ENCODE results near the gene BLACAT1.

BLACAT1 gene

DNA sequence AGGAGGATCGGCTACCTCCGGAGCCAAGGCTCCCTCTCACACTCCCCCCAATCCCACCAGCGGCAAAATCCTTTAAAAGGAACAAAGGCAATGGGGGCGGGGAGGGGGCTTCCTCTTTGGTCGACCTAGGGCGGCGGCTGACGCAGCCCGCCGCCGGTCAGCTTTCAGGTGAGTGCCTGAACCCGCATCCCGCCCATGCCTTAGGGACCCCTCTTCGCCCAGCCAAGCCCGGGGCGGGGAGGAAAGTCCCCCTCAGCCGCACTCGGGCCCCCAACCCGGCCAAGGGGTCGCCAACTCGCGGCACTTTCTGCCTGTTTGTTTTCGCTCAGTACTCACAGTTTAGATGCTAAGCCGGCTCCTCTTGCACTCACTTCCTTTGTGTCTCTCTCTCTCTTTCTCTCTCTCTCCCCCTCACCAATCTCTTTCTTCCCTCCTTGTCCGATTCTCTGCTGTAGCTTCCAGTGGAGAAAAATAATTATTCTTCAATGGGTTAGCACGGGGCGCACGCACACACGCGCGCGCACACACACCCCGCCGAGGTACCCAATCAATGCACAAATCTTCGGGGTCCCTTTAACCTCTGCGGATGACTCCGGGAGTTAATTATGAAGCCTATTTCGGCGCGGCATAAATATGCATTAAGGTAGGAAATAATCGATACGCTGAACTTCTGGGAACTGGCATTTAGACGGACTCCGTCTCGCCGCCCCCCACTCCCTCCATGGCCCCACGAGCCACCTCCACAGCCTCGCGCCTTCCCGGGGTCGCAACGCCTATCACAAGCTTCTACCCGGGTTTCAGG, at the start of gene BLACAT1:
BLACAT1 (minus strand) TSS at position 465 of the 802 bp plus-strand sequence.
- no peak for DNase-seq

DNA sequence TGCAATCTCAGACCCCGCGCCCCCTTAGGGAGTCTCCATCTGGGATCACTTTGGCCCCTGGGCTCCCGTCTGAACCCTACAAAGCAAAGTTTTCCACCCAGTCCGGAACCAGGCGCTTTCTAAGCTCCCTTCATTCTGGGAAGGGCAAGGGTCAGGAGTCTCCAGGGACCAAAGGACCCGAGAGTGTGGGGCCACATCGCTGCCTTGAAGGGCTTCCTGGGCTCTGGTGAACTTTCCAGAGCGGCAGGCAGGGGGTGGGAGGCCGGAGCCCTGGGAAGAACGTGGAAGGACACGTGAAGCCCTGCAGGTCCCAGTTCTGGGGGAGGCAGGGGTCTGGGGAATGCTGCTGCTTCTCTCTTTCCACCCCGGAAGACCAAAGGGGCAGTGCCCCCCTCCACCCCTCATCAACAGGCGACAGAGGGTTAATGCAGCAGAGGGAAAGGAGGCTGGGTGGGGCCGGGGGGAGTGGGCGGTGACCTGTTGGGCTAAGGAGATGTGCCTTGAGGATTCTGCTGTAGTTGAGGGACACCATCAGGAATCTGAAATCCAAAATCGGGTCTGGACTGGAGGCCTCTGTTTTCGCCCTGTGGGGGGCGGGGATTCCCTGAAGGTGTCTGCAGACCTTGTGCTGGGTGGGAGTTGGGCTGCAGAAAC, 49.4 kb upstream of the BLACAT1 start:
- DNase-seq, result no peak

DNA sequence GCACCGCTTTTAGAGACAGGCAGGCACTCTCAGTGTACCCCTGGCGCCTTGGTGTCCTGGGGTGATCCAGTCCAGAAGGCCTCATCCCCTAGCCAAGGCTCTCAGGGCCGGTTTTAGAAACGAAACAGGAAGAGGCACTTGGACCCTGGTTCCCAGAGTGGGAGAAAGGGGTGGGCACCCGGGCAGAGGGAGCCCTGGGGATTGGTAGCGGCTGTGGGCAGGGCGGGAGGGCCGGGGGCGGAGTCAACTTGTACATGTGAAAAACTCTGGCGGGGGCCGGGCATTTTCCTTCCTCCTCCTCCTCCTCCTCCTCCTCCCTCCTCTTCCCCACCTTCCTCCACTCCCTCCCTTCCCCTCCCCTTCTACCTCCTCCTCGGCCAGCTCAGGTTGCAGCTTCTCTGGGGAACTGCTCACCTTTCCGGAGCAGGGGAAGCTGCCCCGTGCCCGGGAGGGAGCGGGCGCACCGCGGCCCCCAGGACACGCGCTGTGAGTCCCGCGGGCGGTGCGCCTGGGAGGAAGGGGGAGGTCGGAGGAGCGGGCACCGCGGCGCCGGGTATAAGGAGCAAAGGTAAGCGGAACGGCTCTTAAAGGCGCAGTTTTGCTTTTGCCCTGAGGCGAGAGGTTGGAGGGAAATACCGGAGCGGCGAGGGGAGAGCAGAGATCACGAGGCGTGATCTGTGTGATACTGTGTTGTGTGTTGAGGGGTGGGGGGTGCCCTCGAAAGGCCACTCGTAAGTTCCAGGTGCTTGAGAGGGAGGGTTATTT, 48.6 kb upstream of the BLACAT1 start, which contains the start of gene CDK18:
CDK18 (plus strand) TSS at position 359 of the 765 bp plus-strand sequence. CDS start 18,499 bp downstream, outside the sequence.
- peak; percentile 63 for DNase-seq

DNA sequence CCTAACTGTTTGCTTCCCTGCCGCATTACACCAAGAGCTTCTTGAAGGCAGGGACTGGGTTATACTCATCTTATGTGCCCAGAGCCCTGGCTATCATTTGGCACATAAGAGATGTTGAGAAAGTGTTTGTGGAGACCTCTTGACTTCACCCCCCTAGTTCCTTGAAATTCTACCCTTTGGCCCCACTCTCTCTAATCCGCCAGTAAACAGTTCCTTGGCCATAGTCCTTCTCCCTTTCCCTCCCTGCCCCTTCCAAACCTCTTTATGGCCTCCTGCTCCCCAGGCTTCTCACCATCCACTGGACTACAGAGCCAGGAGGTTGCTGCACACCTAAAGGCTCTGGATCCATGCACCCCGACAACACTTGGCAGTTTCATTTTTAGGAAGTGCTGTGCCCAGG, 47.1 kb upstream of the BLACAT1 start:
- no peak for DNase-seq

DNA sequence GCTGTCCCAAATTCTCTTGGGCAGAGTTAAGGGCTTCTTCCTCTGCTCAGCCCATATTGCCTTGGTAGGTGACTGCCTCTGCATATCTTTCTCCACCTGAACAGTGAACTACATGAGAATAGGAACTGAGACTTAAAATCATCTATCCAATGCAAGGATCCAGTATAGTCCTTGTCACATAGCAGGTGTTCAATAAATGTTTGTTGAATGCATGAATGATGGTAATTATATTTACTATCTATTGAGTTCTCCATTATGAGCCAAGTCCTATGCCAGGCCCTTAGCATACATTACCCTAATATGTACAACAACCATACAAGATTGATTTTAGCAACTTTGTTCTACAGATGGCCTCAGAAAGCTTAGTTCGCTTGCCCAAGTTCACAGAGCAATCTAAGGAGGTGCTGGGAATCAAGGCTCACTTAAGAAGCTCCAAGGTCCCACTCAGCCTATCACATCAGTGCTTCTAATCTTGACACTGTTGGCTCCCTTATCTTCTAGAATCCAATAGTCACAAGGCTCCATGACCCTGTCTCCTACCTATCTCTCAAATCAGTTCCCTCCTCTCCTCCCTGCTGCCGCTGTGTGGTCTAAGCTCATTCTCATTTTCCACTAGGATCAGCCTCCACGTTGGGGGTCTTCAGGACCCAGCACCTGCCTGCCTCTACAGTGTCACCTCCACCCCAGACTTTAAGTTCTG, 46.4 kb upstream of the BLACAT1 start:
- DNase-seq, result no peak

DNA sequence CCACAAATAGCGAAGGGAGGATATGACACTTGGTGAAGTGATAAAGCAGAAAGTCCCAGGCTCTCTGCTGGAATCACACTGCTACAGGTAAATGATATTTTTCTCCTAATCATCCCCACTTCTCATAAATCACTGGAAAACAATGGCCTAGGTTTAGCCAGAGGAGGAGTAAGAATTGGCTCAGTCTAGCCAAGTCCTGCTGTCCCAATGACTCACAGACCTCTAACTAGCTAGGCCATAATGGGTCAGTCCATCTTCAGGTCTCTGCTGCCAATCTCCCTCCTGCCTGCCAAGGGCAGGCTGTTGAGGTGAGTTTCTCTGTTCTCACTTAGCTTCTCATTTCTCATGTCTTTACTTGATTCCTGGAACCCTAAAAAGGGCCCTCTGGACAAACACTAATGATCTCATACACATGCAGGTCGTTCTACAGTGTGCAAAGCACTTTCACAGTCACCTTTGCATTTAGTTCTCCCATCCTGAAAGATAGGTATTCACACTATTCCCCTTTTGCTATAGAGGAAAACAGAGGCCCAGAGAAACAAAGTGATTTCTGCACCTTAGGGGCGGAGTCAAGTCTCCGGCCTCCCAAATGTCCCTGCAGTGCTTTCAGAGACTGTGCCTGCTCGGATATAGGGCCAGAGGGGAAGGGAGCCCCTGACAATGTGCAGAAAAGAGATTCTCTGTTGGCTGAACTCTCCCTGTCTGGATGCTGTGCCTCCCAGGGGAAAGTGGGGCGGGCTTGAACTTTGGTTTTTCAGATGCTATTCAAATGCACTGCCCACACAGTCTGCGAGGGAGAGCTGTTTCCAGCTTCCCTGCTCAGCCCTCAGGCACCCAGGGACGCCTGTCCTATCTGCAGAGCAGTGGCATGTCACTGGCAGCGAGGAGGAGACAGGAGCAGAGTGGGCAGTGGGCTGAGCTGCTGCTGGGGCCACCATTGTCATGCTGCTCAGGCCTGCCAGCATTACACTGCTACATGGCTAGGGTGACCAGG, 44.7 kb upstream of the BLACAT1 start:
- no peak for DNase-seq

DNA sequence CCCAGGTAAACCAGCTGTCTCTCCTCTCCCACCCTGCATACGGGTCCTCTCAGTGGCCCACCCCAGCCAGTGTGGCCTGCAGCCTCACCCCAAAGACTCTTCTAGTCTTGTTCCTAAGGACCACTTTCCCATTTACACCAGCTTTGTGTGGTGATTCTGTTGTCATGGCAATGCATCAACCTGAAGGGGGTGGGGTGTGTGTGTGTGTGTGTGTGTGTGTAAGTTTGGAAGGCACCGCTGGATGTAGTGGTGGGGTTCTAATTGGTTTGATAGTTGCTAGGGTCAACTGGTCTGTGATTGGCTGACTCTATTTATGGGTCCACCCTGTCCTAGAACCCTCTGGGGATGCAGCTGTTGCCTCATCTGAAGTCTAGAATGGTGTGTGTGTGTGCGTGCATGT, 43.9 kb upstream of the BLACAT1 start:
- no peak for DNase-seq

DNA sequence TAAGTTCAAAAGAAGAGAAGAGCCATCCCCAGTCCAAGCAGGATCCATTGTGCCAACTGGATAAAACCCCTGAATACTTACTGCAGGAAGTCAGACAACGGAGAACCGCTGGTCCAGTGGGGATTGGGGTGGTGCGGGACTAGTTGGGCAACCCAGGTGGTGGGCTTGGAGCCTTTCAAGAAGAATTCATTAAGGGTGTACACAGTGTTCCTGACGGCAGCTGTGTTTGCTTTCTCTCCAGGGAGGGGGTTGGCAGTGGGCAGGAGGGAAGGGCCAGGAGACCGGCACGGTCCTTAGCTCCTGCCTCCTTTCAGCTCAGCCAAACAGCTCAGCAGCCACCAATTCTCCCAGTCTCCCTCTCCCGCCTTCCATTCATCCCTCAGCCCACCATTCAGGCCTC, 41.5 kb upstream of the BLACAT1 start:
- DNase-seq, result no peak

DNA sequence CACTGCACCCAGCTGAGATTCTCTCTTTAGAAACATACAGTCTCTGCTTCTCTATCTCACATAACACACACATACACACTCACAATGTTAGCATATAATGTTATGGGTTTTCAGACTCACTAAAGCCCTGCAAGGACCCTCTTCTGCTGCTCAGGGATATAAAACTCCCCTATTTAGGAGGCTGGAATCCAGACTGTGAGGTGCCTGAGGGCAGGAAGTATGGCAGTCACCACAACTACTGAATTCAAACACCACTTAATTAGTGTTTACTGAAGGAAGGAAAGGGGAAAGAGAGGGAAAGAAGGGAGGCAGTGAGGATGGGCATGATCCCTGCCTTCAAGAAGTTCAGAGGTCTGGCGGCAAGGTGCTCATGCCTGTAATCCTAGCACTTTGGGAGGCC, 40.8 kb upstream of the BLACAT1 start:
- DNase-seq, result no peak

DNA sequence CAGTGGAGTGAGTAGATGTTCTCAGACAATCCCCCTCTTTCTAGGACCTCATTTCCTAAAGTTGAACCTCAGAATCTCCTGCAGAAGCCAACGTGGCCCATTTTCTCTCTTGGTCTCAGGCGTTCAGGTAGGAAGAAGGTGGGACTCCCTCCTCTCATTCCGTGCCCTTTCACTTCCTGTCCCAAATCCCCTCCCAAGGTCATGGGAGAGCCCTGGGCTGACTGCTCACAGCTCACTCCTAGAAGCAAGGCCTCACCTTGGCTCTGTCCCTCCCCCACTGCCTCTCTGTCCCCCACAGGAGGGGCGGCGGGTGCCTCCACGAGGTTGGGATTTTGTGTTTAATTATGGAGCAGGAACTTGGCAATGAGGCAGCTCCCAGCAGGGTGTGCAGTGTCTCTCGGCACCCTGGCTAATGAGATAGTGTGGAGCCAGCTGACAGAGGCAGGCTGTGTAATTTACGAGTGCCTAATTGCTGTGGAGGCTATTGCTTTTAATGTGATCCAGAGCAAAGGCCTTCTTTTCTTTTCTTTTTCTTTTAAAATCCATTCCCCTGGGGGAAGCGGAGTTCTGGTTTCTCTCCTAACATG, 39.5 kb upstream of the BLACAT1 start:
- no peak for DNase-seq

DNA sequence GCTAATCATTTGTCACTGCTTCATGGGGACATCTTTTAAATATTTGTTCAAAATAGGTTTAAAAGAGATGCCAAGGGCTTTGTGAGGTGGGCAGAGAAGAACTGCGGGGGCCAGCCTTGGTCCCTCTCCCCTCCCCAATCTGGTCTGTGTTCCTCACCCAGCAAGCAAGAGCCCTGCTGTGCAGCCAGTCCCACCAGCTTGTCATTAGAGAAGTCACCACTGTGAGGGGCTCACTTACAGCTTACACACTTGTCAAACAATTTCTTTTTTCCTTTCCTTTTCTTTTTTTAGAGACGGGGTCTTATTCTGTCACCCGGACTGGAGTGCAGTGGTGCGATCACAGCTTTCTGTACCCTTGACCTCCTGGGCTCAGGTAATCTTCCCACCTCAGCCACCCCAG, 38.3 kb upstream of the BLACAT1 start:
- no peak for DNase-seq

DNA sequence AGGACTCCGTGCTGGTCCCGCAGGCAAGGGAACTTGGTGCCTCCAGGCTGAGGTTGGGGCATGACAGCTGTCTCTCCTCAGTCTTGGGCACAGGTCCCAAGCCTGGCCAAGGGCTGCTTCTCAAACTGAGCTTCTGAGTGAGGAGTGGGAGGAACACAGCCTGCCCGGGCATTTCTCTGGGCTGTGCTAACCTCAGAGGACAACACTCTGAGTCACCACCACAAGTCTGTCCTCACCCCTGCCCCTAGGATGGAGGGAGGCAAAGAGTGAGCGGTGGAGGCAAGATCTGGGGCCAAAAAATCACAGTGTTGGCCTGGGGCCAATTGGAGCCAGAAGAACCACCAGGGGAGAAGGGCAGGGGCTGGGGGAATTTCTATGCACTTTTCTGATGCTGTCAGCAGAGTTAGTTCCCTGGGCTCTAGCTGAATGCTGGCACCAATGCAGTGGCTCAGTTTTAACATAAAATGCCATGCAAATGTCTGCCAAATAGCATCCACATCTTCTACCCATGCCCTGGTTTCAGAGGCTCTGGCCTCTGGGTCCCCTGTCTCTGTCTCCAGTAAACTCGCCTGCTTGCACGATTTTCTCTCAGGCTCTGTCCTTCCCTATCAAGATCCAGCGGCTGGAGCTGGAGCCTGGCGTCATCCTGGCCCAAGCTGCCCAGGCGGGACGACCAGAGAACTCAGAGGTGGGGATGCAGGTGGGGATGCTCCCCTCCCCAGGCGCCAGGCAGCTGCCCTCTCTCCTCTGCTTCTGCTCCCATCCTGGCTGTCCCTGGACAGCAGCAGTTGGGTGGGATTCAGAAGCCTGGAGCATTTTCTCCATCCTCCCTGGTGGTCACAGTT, 37.6 kb upstream of the BLACAT1 start:
- peak; percentile 55 for DNase-seq

DNA sequence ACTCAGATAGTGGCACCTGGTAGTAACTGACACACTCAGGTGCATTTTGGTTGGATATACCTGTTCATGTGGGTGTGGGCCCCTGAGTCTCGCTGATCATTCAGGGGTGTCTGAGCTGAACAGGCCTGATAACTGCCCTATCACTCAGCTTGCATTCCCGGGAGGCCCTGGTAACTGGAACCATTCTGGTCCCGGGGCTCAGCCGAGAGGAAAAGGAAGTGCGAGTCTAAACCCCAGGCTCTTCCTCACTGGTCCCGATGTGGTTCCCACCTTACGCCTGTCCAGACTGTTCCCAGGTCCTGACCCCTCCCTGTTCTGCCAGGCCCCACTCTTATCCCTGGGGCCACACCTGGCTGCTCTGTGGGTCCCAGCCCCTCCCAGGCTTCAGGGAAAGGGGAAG, 36.9 kb upstream of the BLACAT1 start:
- no peak for DNase-seq

DNA sequence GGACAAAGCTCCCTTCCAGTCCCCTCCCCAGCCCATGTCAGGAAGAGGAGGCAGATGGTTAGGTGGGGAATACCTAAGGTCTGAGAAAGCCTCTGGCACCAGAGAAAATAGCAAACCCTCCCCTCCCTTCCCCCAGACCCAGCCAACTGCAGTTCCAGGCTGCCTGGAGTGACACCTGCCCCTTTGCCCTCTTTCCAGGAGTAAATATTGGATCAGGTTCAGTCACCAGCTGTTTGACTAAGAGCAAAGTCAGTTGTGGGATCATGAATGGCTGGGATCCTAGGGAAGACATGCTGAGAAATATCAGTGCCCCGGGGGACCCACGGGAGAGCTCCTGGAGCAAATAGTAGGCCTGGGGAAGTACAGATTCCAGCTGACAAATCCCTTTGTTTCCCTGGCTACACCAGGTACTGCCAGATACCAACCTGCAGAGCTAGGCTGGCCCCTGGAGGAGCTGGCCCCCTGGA, 36.4 kb upstream of the BLACAT1 start:
- DNase-seq, result no peak

DNA sequence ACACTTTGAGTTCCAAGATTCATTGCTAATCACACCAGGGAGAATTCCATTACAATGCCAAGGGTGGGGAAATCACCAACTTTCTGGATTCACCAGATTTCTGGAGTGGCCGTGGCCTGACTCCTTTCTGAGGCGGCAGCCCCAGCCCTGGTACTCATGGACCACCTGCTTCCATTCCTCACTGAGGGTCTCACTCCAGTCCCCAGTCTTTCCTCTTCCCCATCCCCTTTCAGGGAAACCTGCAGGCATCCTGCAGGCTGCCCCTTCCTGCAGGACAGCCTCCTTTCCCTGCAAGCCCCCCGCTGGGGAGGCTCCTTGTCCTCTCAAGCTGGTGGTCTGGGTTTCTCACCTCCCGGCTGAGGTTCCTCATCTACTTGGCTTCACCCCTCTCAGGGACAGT, 35.9 kb upstream of the BLACAT1 start:
- DNase-seq, result no peak

DNA sequence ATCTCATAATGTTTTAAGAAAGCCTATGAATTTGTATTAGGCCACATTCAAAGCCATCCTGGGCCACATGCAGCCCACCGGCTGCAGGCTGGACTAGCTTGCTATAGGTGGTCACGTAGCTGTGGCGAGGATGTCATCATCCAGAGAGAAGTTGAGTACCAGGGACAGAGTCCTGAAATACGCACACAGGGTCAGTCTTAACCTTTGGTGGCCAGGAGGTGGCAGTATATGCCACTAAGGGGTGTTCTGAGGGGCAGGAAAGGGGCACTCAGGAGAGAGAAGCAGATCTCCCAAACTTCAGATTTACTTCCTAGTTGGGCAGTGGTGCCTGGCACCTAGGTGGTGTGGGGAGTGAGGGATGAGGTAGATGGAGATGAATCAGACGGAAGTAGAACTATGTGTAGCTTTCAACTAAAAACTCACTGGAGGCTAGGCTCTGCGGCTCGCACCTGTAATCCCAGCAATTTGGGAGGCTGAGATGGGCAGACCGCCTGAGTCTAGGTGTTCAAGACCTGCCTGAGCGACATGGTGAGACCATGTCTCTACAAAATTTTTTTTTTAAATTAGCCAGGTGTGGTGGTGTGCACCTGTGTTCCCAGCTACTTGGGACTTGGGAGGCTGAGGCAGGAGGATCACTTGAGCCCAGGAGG, 32.4 kb upstream of the BLACAT1 start:
- DNase-seq, result no peak

DNA sequence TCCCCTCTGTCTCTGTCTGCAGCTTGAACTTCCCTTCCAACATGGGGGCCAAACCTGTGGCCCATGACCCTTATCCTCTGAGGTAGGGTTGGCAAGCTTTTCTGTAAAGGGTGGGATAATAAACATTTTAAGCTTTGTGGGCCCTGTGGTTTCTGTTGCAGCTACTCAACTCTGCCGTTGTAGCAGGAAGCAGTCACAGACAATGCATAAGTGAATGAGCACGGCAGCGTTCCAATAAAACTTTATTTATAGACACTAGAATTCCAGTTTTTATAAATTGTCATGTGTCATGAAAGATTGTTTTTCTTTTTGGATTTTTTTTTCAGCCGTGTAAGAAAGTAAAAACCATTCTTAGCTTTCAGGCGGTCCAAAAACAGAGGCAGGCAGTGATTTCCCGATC, 30.4 kb upstream of the BLACAT1 start:
- no peak for DNase-seq

DNA sequence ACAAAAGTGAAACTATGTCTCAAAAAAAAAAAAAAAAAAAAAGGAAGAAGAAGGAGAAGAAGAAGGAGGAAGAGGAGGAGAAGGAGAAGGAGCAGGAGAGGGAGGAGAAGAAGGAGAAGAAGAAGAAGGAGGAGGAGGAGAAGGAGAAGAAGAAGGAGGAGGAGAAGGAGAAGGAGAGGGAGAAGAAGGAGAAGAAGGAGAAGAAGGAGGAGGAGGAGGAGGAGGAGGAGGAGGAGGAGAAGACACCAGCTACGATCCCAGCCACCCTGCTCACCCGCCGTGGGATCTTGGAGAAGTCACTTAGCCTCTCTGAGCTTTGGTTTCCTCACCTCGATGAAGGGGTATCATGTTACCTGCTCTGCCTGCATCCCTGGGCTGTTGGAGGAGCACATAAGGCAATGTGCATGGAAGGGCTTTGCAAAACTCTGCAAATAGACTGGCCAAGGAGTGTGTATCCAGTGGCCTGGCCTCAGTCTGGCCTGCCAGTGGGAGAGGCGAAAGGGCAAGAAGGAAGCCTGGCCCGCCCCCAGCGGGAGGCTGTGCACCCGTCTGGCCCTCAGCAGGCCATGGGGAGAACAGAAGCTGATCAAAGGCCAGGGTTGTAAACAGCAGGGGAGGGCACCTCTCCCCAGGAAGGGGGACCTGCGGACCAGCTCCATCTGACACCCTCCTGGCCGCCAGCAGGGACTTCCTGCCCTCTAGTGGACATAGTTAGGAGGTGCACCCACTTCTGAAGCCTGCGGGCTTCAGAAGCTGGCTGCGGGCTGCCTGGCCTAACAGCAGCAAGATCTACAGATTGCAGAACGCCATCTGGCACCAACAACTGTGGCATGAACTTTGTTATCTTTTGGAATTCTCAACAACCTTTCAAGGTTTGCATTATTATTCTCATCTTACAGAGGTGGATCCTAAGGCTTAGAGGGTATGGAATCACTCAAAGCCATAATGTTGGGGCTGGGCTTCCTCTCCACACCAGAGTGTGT, 29.4 kb upstream of the BLACAT1 start:
- DNase-seq, result peak; percentile 63

All from right hindlimb (tissue), 1 donor.